IMR-90 (cell line): ENCODE measurements around the gene PSPN. TPM values are rescaled to one million over a fixed set of nuclear protein-coding genes. Genes with fewer than 3 reads are reported as not detected.
A peak's percentile ranks its signal among the peaks of the same experiment; 100 is the strongest.

Experiments
- ATAC-seq: fragments of 200-7000 bp; cut with Tn5 transposase; 2 replicates; pipeline ENCODE4 v1.9.1; 2020; ENCODE audit warnings: low read depth, mild to moderate bottlenecking, moderate library complexity
- BruUV-seq: library from RNA; stranded (reverse); fragments of 400-500 nt; replicated peaks from 2 replicates; lab custom pipeline; 2021; lab: Mats Ljungman, UMichigan
- CTCF ChIA-PET: fragments of 300-600 bp; formaldehyde crosslinking; extraction: SDS; loops from one replicate; lab custom pipeline; 2021; ENCODE audit warnings: antibody characterized with exemption; lab: Yijun Ruan, JAX
- POLR2A ChIA-PET: fragments of 300-600 bp; sonication (Branson Sonifier 250); formaldehyde crosslinking; loops from one replicate; lab custom pipeline; 2022; ENCODE audit warnings: antibody characterized with exemption; ENCODE audit not compliant: unreplicated experiment; lab: Charles Lee
- DNase-seq: peaks from one replicate; pipeline ENCODE4 v3.0.0; 2013
- H2AFZ ChIP-seq: replicated peaks from 2 replicates; pipeline ENCODE3; 2013; ENCODE audit warnings: low read length, mild to moderate bottlenecking; ENCODE audit not compliant: poor library complexity
- H2AK5ac ChIP-seq: 2 replicates; pipeline ENCODE4 v1.6.1; 2013; ENCODE audit warnings: low read depth, low read length, inconsistent platforms
- H2AK9ac ChIP-seq: replicated peaks from 2 replicates; pipeline ENCODE3; 2013; ENCODE audit warnings: mild to moderate bottlenecking, low read depth, low read length, moderate library complexity; ENCODE audit not compliant: poor library complexity
- H2BK120ac ChIP-seq: 2 replicates; pipeline ENCODE4 v1.6.1; 2013; ENCODE audit warnings: low read depth, low read length, inconsistent platforms
- H2BK15ac ChIP-seq: 3 replicates; pipeline ENCODE4 v1.6.1; 2013; ENCODE audit warnings: low read depth, low read length, inconsistent platforms
- H2BK20ac ChIP-seq: 2 replicates; pipeline ENCODE4 v1.6.1; 2013; ENCODE audit warnings: low read depth, mild to moderate bottlenecking, inconsistent platforms, low read length, moderate library complexity
- H2BK5ac ChIP-seq: 2 replicates; pipeline ENCODE4 v1.6.1; 2013; ENCODE audit warnings: mild to moderate bottlenecking, low read depth, low read length, inconsistent platforms; ENCODE audit not compliant: poor library complexity, severe bottlenecking
- H3K14ac ChIP-seq: replicated peaks from 2 replicates; pipeline ENCODE4 v1.6.1; 2013; ENCODE audit warnings: low read depth, low read length, inconsistent platforms
- H3K18ac ChIP-seq: 2 replicates; pipeline ENCODE4 v1.6.1; 2013; ENCODE audit warnings: low read depth, low read length, control low read depth
- H3K23ac ChIP-seq: 2 replicates; pipeline ENCODE4 v1.6.1; 2013; ENCODE audit warnings: low read depth, low read length, inconsistent platforms
- H3K27ac ChIP-seq: 2 replicates; pipeline ENCODE4 v1.5.1; 2013; ENCODE audit warnings: mild to moderate bottlenecking, control low read depth, low read length; ENCODE audit not compliant: insufficient read depth
- H3K27me3 ChIP-seq: 2 replicates; pipeline ENCODE4 v1.6.1; 2013; ENCODE audit warnings: low read length; ENCODE audit not compliant: control insufficient read depth, insufficient read depth
- H3K36me3 ChIP-seq: 2 replicates; pipeline ENCODE4 v1.6.1; 2013; ENCODE audit warnings: low read length, mixed read lengths; ENCODE audit not compliant: control insufficient read depth, insufficient read depth
- H3K4ac ChIP-seq: 2 replicates; pipeline ENCODE4 v1.6.1; 2013; ENCODE audit warnings: low read depth, low read length, inconsistent platforms
- H3K4me1 ChIP-seq: 2 replicates; pipeline ENCODE4 v1.6.1; 2013; ENCODE audit warnings: low read length, mixed read lengths; ENCODE audit not compliant: control insufficient read depth, insufficient read depth
- H3K4me2 ChIP-seq: 2 replicates; pipeline ENCODE4 v1.6.1; 2013; ENCODE audit warnings: low read depth, mild to moderate bottlenecking, control low read depth, low read length, moderate library complexity
- H3K4me3 ChIP-seq: 2 replicates; pipeline ENCODE4 v1.5.1; 2013; ENCODE audit warnings: low read depth, mild to moderate bottlenecking, control low read depth, low read length, moderate library complexity; ENCODE audit not compliant: insufficient read depth
- H3K56ac ChIP-seq: 2 replicates; pipeline ENCODE4 v1.6.1; 2013; ENCODE audit warnings: low read length, inconsistent platforms; ENCODE audit not compliant: insufficient read depth; ENCODE audit errors: extremely low read depth
- H3K79me1 ChIP-seq, 2 experiments: 2 replicates each; pipeline ENCODE4 v1.6.1; 2013; ENCODE audit warnings: low read length in 2 of 2, inconsistent platforms in 1 of 2, low read depth in 1 of 2
- H3K9ac ChIP-seq: 2 replicates; pipeline ENCODE4 v1.6.1; 2013; ENCODE audit warnings: low read depth, low read length, control low read depth
- H3K9me1 ChIP-seq: 2 replicates; pipeline ENCODE4 v1.6.1; 2013; ENCODE audit warnings: low read length, inconsistent platforms; ENCODE audit not compliant: insufficient read depth
- H3K9me3 ChIP-seq: 2 replicates; pipeline ENCODE4 v1.6.1; 2013; ENCODE audit warnings: low read length; ENCODE audit not compliant: control insufficient read depth, insufficient read depth
- H4K20me1 ChIP-seq: 2 replicates; pipeline ENCODE4 v1.6.1; 2013; ENCODE audit warnings: low read length, inconsistent platforms; ENCODE audit not compliant: insufficient read depth
- H4K5ac ChIP-seq: 2 replicates; pipeline ENCODE4 v1.6.1; 2013; ENCODE audit warnings: mild to moderate bottlenecking, low read depth, low read length, control low read depth
- H4K8ac ChIP-seq, 2 experiments: 2 replicates each; pipeline ENCODE4 v1.6.1; 2013; ENCODE audit warnings: low read depth in 2 of 2, low read length in 2 of 2, control low read depth in 1 of 2, inconsistent platforms in 1 of 2
- H4K91ac ChIP-seq: 2 replicates; pipeline ENCODE4 v1.6.1; 2013; ENCODE audit warnings: low read depth, low read length, inconsistent platforms; ENCODE audit not compliant: insufficient read depth
- BHLHE40 ChIP-seq: fragments of 150-350 bp; IDR thresholded peaks from 2 replicates; pipeline ENCODE4 v1.6.1; 2016; ENCODE audit warnings: mild to moderate bottlenecking, low read depth, low read length
- CEBPB ChIP-seq: IDR thresholded peaks from 2 replicates; pipeline ENCODE4 v1.6.1; 2012; ENCODE audit warnings: low read depth, low read length, improper control_type of control experiment
- CHD1 ChIP-seq: IDR thresholded peaks from 2 replicates; pipeline ENCODE4 v1.6.1; 2012; ENCODE audit warnings: low read depth, low read length, improper control_type of control experiment
- CTCF ChIP-seq: conservative IDR thresholded peaks from 2 replicates; pipeline ENCODE4 v1.5.1; 2012; ENCODE audit warnings: mild to moderate bottlenecking, low read depth, low read length, improper control_type of control experiment
- ELK1 ChIP-seq: fragments of 150-350 bp; IDR thresholded peaks from 2 replicates; pipeline ENCODE4 v1.6.1; 2016; ENCODE audit warnings: low read depth, mild to moderate bottlenecking, low read length, moderate library complexity, borderline replicate concordance
- FOS ChIP-seq: fragments of 150-350 bp; IDR thresholded peaks from 2 replicates; pipeline ENCODE4 v1.6.1; 2016; ENCODE audit warnings: low read depth, low read length
- MAFK ChIP-seq: IDR thresholded peaks from 2 replicates; pipeline ENCODE4 v1.6.1; 2012; ENCODE audit warnings: low read depth, low read length, improper control_type of control experiment
- MAZ ChIP-seq: IDR thresholded peaks from 2 replicates; pipeline ENCODE4 v1.6.1; 2012; ENCODE audit warnings: low read depth, mild to moderate bottlenecking, low read length, improper control_type of control experiment, moderate library complexity, borderline replicate concordance
- MXI1 ChIP-seq: IDR thresholded peaks from 2 replicates; pipeline ENCODE4 v1.6.1; 2012; ENCODE audit warnings: low read depth, mild to moderate bottlenecking, low read length, moderate library complexity, borderline replicate concordance
- NFE2L2 ChIP-seq: fragments of 150-350 bp; IDR thresholded peaks from 2 replicates; pipeline ENCODE4 v1.6.1; 2016; ENCODE audit warnings: low read depth, mild to moderate bottlenecking, low read length
- POLR2A ChIP-seq: IDR thresholded peaks from 2 replicates; pipeline ENCODE4 v1.6.1; 2012; ENCODE audit warnings: mild to moderate bottlenecking, low read depth, low read length
- RAD21 ChIP-seq: IDR thresholded peaks from 2 replicates; pipeline ENCODE4 v1.6.1; 2012; ENCODE audit warnings: low read length, improper control_type of control experiment
- RCOR1 ChIP-seq: IDR thresholded peaks from 2 replicates; pipeline ENCODE4 v1.6.1; 2012; ENCODE audit warnings: mild to moderate bottlenecking, low read length, improper control_type of control experiment; ENCODE audit not compliant: insufficient replicate concordance
- RFX5 ChIP-seq: IDR thresholded peaks from 2 replicates; pipeline ENCODE4 v1.8.0; 2012; ENCODE audit warnings: low read depth, mild to moderate bottlenecking, low read length, moderate library complexity
- SMC3 ChIP-seq: fragments of 150-350 bp; IDR thresholded peaks from 2 replicates; pipeline ENCODE4 v1.6.1; 2016; ENCODE audit warnings: low read depth, mild to moderate bottlenecking, antibody characterized with exemption, low read length, moderate library complexity
- USF2 ChIP-seq: fragments of 150-350 bp; IDR thresholded peaks from 2 replicates; pipeline ENCODE4 v1.6.1; 2017; ENCODE audit warnings: mild to moderate bottlenecking, antibody characterized with exemption, low read length, low read depth
- WGBS, 2 experiments: methylation state at CpG; one replicate each; pipeline versions ENCODE4 v1.1.5 to v1.1.7; 2013; ENCODE audit warnings: missing lambda C conversion rate in 2 of 2; ENCODE audit not compliant: insufficient read length in 1 of 2; ENCODE audit errors: extremely low coverage in 2 of 2; 5-methylcytosine and 5-hydroxymethylcytosine counted together
- dilution Hi-C: fragments of 300-500 bp; cut with HindIII; formaldehyde crosslinking; loops from one replicate; pipeline ENCODE4 v1.14.3; 2018; ENCODE audit warnings: low sequenced_read_pairs; ENCODE audit not compliant: unreplicated experiment
- in situ Hi-C: fragments of 300-500 bp; cut with MboI; formaldehyde crosslinking; loops from 3 replicates; pipeline ENCODE4 v1.14.3; 2019; ENCODE audit warnings: low sequenced_read_pairs, inconsistent platforms, mixed read lengths
- intact Hi-C: fragments of 100-400 bp; cut with micrococcal nuclease; formaldehyde crosslinking; loops from 2 replicates; pipeline ENCODE4 v1.10.0; 2022
- polyA plus RNA-seq, 3 experiments: library from polyadenylated mRNA; depleted of rRNA; stranded (reverse); fragments of >200 nt; gene quantifications; 2 replicates each; pipeline ENCODE4 v1.2.3, GENCODE V29; 2012; ENCODE audit warnings: low replicate concordance in 1 of 3
- total RNA-seq: library from RNA; depleted of rRNA; stranded (reverse); fragments of >200 nt; gene quantifications from 2 replicates; pipeline ENCODE4 v1.2.3, GENCODE V29; 2012

The PSPN gene
- total and polyA plus RNA-seq, 2 of the 4 experiments (the other 2 are of a cell fraction): 0.34 to 0.54 TPM

GRCh38 chr19:6362351-6362801, 13.4 kb downstream of the PSPN start:
- WGBS, 2 experiments: 16% methylated on average over 5 of the region's 11 CpGs; no CpG with 5 or more reads in 1 of the 2 experiments
- H3K36me3 ChIP-seq: peaks cover 23% of the 10 kb centered on the region
- H3K79me1 ChIP-seq: peaks cover 16 to 34% of the 10 kb centered on the region in 2 experiments
- no peak overlapping the region for H3K18ac ChIP-seq
- H2AK9ac ChIP-seq: peak overlapping the region; percentile 98
- peak overlapping the region; percentile 75 for H2BK5ac ChIP-seq
- H3K27me3 ChIP-seq: no peaks in the 10 kb centered on the region
- peak overlapping the region; percentile 77 for H3K27ac ChIP-seq
- ChIA-PET POLR2A (interaction anchor here (0.6 to 2.2 kb wide), 2 partner anchors 10 to 25 kb away, joined by 7 to 8 read pairs; partner anchors contain the start of gene ALKBH7), CTCF (no interaction called here)
- TF ChIP-seq FOS: no peak
- no peak for TF ChIP-seq MAZ
- TF ChIP-seq CEBPB: no peak
- no peak for TF ChIP-seq RCOR1
- no peak for TF ChIP-seq USF2
- no peak for TF ChIP-seq CTCF
- TF ChIP-seq NFE2L2: no peak
- TF ChIP-seq POLR2A: no peak
- TF ChIP-seq ELK1: no peak
- no peak for TF ChIP-seq MAFK
- no peak for TF ChIP-seq RFX5
- no peak for TF ChIP-seq RAD21
- TF ChIP-seq BHLHE40: no peak
- TF ChIP-seq CHD1: no peak
- TF ChIP-seq SMC3: no peak
- no peak for TF ChIP-seq MXI1
- peak overlapping the region; percentile 68 to 79 for H4K8ac ChIP-seq
- H2BK15ac ChIP-seq: no peak overlapping the region
- peak overlapping the region; percentile 96 for H3K23ac ChIP-seq
- no peaks in the 10 kb centered on the region for H4K20me1 ChIP-seq
- no TSS peak for BruUV-seq
- peak overlapping the region; percentile 81 for H3K4ac ChIP-seq
- in situ Hi-C loops: no loop called here
- H3K4me3 ChIP-seq: peak overlapping the region; percentile 73
- intact Hi-C loops: no loop called here
- DNase-seq: no peak
- peak overlapping the region; percentile 57 for H2BK120ac ChIP-seq
- H2AFZ ChIP-seq: peak overlapping the region; percentile 99
- H4K5ac ChIP-seq: peak overlapping the region; percentile 78; the same call in 1 of the 2 replicates
- peak overlapping the region; percentile 95 for H2AK5ac ChIP-seq
- peaks cover 5% of the 10 kb centered on the region for H3K4me1 ChIP-seq
- no peak overlapping the region for H2BK20ac ChIP-seq
- H3K9me3 ChIP-seq: no peaks in the 10 kb centered on the region
- peak overlapping the region; percentile 58 for H4K91ac ChIP-seq
- H3K9ac ChIP-seq: peak overlapping the region; percentile 88
- dilution Hi-C loops: no loop called here
- H3K4me2 ChIP-seq: peak overlapping the region; percentile 97
- ATAC-seq: no peak
- peak overlapping the region; percentile 87 for H3K14ac ChIP-seq
- no peaks in the 10 kb centered on the region for H3K9me1 ChIP-seq
- H3K56ac ChIP-seq: peak overlapping the region; percentile 47; the same call in 1 of the 2 replicates
